Measurements from ENCODE around the gene TRIM23. TPM values are rescaled to one million over a fixed set of nuclear protein-coding genes. Genes with fewer than 3 reads are reported as not detected.
A peak's percentile ranks its signal among the peaks of the same experiment; 100 is the strongest.

TRIM23 gene
- 26.4 and 31.5 TPM in 2 replicates for total RNA-seq

GRCh38 chr5:65624025-65624570, at the start of gene TRIM23:
TRIM23 (minus strand) TSS chr5:65624333; CDS start chr5:65624274, 59 bp downstream.
- peak; percentile 5 for TF ChIP-seq CTCF (IDR thresholded peaks at IDR 0.05; ENCODE audit: insufficient read depth, low read depth, low read length)
- H3K4me3 ChIP-seq (ENCODE audit: low read depth, low read length), result peak within 1 kb of the TSS; percentile 99
- DNase-seq (ENCODE audit: low read depth), result peak; percentile 93

DNA sequence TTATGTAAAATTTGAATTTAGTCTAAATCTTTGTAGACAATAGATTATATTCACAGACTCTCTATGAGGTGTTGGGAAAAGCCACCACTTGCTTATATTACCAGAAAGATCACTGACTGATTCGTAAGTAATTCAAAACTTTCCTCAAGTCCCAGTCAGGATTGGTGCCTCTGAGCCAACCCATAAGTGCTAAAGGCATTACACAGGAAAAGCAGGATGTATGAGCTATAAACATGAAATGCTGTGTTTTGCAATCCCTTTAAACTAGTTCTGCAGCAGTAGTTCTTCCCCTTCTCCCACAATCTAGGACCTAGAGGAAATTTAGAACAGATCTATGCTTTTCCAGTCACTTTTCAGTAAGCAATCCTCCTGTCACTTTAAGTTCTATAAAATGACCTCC, 48.7 kb upstream of the TRIM23 start:
- DNase-seq (ENCODE audit: low read depth), result peak; percentile 81
- no peak overlapping the region for H3K4me3 ChIP-seq (ENCODE audit: low read depth, low read length)
- no peak for TF ChIP-seq CTCF (IDR thresholded peaks at IDR 0.05; ENCODE audit: insufficient read depth, low read depth, low read length)

DNA sequence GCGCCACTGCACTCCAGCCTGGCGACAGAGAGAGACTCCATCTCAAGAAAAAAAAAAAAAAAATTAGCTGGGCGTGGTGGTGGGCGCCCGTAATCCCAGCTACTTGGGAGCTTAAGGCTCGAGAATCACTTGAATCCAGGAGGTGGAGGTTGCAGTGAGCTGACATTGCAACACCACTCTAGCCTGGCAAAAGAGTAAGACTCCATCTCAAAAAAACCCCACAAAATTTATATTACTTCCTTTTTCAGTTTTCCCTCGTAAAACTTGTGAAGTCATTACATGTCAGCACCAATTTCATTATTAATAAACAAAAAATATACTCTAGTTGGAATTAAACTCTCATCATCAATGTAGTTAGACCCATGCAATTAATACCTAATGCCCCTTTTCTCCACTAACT, 44.6 kb upstream of the TRIM23 start:
- DNase-seq (ENCODE audit: low read depth), result peak; percentile 11
- no peak for TF ChIP-seq CTCF (IDR thresholded peaks at IDR 0.05; ENCODE audit: insufficient read depth, low read depth, low read length)

GRCh38 chr5:65663804-65664521, 39.8 kb upstream of the TRIM23 start:
- DNase-seq (ENCODE audit: low read depth), result peak; percentile 15
- no peak overlapping the region for H3K4me3 ChIP-seq (ENCODE audit: low read depth, low read length)
- TF ChIP-seq CTCF (IDR thresholded peaks at IDR 0.05; ENCODE audit: insufficient read depth, low read depth, low read length), result peak; percentile 49

More for the DNA sequence above, 44.6 kb upstream of the TRIM23 start:
- no peak overlapping the region for H3K4me3 ChIP-seq (ENCODE audit: low read depth, low read length)

DNA sequence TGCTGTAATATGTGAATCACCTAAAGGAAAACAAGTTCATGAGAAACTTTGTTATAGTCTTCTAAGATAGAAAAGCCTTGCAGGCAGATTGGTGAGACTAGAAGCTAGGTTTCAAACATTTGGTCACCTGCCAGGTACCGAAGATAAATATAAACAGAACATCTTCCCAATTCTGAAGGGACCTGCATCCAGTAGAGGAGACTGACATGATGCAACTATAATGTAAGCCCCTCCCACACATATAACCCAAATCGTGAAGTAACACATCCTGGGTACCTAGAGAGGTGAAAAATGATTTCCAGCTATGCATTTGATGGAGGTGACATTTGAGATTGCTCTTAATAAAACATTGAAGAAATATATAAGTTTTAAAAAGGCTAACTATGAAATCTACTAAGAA, 30.6 kb upstream of the TRIM23 start:
- TF ChIP-seq CTCF (IDR thresholded peaks at IDR 0.05; ENCODE audit: insufficient read depth, low read depth, low read length), result no peak
- no peak overlapping the region for H3K4me3 ChIP-seq (ENCODE audit: low read depth, low read length)
- no peak for DNase-seq (ENCODE audit: low read depth)

DNA sequence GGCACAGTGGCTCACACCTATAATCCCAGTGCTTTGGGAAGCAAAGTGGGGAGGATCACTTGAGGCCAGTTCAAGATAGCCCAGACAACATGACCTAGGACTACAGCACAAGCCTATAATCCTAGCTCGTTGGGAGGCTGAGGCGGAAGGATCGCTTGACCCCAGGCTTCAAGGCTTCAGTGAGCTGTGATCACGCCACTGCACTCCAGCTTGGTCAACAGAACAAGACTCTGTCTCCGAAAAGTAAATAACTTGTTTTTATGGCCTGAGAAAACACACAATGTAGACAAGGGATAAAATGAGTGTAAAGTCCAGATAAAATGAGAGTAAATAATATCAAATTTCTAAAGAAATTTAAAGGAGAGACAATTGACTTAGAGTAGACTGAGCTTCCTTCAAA, 27.0 kb upstream of the TRIM23 start:
- no peak for TF ChIP-seq CTCF (IDR thresholded peaks at IDR 0.05; ENCODE audit: insufficient read depth, low read depth, low read length)
- no peak overlapping the region for H3K4me3 ChIP-seq (ENCODE audit: low read depth, low read length)
- DNase-seq (ENCODE audit: low read depth), result no peak
